Common myeloid progenitor, CD34-positive (primary cell): ENCODE measurements around the gene ABITRAM.
"Not testable (repeated sequence)": the region's sequence is repeated elsewhere in the genome, so short reads cannot be mapped to it uniquely, and the experiment has no call there.

Experiments
- CTCF ChIA-PET: fragments of 350-600 bp; sonication (Branson Sonifier 250); formaldehyde crosslinking; loops from one replicate; lab custom pipeline; 2021; ENCODE audit warnings: antibody characterized with exemption; lab: Charles Lee
- POLR2A ChIA-PET: fragments of 350-600 bp; sonication (Branson Sonifier 250); formaldehyde crosslinking; loops from one replicate; lab custom pipeline; 2021; ENCODE audit warnings: antibody characterized with exemption; lab: Charles Lee
- DNase-seq, 3 donors: peaks; one replicate each; pipeline versions ENCODE4 v3.0.0 to v3.0.0-alpha.2; 2013
- H3K27ac ChIP-seq, 2 experiments: 1 replicate in 1 of 2; 2 replicates in 1 of 2; pipeline ENCODE4 v1.7.0; 2013; ENCODE audit warnings: inconsistent platforms in 2 of 2, low read length in 2 of 2, mild to moderate bottlenecking in 2 of 2, low read depth in 1 of 2, moderate library complexity in 1 of 2; ENCODE audit not compliant: severe bottlenecking in 2 of 2, insufficient read depth in 1 of 2, poor library complexity in 1 of 2
- H3K27me3 ChIP-seq, 5 experiments: replicated peaks in 2 of 5; 1 replicate in 3 of 5; 2 replicates in 2 of 5; pipeline versions ENCODE4 v1.6.1 to v1.7.0; 2013; ENCODE audit warnings: low read length in 4 of 5, mild to moderate bottlenecking in 2 of 5, moderate library complexity in 2 of 5, inconsistent platforms in 1 of 5; ENCODE audit not compliant: insufficient read depth in 5 of 5, control insufficient read depth in 4 of 5
- H3K36me3 ChIP-seq, 4 experiments: 1 replicate in 2 of 4; 2 replicates in 2 of 4; pipeline versions ENCODE4 v1.6.1 to v1.7.0; 2013; ENCODE audit warnings: low read length in 3 of 4, control low read depth in 1 of 4, mild to moderate bottlenecking in 1 of 4; ENCODE audit not compliant: control insufficient read depth in 4 of 4, insufficient read depth in 4 of 4
- H3K4me1 ChIP-seq, 4 experiments: 1 replicate in 3 of 4; 2 replicates in 1 of 4; pipeline versions ENCODE4 v1.6.1 to v1.7.1; 2013; ENCODE audit warnings: low read length in 3 of 4, mild to moderate bottlenecking in 3 of 4, control low read depth in 1 of 4, inconsistent platforms in 1 of 4, moderate library complexity in 1 of 4; ENCODE audit not compliant: control insufficient read depth in 4 of 4, insufficient read depth in 4 of 4; ENCODE audit errors: control extremely low read depth in 1 of 4
- H3K4me3 ChIP-seq, 7 experiments: 1 replicate in 4 of 7; 2 replicates in 3 of 7; pipeline versions ENCODE4 v1.5.1 to v1.7.0; 2013; ENCODE audit warnings: mild to moderate bottlenecking in 7 of 7, low read length in 6 of 7, moderate library complexity in 6 of 7, inconsistent platforms in 2 of 7, low read depth in 2 of 7, control low read depth in 1 of 7; ENCODE audit not compliant: insufficient read depth in 4 of 7, control insufficient read depth in 1 of 7; ENCODE audit errors: extremely low read depth in 1 of 7
- H3K9me3 ChIP-seq, 5 experiments: 1 replicate in 4 of 5; 2 replicates in 1 of 5; pipeline versions ENCODE4 v1.6.1 to v1.7.1; 2013; ENCODE audit warnings: low read length in 4 of 5, mild to moderate bottlenecking in 2 of 5, inconsistent platforms in 1 of 5, low read depth in 1 of 5, moderate library complexity in 1 of 5; ENCODE audit not compliant: control insufficient read depth in 4 of 5, insufficient read depth in 2 of 5; ENCODE audit errors: control extremely low read depth in 1 of 5
- WGBS: methylation state at CpG from one replicate; pipeline ENCODE4 v1.1.5; 2013; ENCODE audit not compliant: insufficient coverage; 5-methylcytosine and 5-hydroxymethylcytosine counted together

The ABITRAM gene

DNA sequence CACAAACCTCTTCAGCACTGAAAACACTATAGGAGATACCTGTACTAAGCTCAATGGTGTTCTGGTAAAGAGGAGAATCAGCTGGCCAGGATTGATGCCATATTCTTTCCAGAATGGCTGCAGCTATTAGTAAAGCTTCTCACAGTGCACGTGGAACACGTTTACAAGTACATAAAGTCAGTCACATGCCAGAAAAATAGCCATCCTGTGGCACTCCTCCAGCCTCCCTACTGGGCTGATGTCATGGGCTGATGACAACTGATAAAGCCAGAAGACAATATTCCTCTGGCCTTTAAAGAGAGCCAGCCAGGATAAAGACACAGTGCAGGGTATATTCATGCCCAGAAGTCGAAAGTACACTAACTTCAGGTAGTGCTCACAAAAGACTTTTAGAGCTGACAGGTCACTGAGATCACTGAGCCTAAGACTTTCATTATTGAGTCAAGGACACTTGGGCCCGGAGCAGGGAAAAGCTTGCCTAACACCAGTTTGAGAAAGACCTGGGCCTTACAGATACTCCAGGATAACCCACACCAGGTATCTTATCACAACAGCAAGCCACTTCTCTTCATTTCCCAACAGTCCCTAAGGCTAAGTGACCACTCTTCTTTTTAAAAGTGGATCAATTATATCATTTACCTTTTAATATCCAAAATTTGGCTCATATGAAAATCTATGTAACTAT lies 29.4 kb downstream of the ABITRAM start:
- Histone ChIP-seq H3K36me3 (peaks cover 0 to 18% (median 0%) of the 10 kb centered on the region in 4 experiments), H3K27ac (no peak overlapping the region), H3K4me1 (no peaks in the 10 kb centered on the region), H3K9me3 (no peaks in the 10 kb centered on the region), H3K4me3 (no peak overlapping the region), H3K27me3 (no peaks in the 10 kb centered on the region)
- ChIA-PET CTCF (interaction anchor here (0.8 to 3.8 kb wide), 2 partner anchors 9 kb away, joined by 3 to 13 read pairs; no protein-coding TSS in a partner anchor), POLR2A (interaction anchor here (1.2 kb wide), 1 partner anchor 9 kb away, joined by 3 read pairs; no protein-coding TSS in a partner anchor)
- DNase-seq: no peak
- 95% methylated on average over 4 of the region's 4 CpGs for WGBS

- ChIA-PET POLR2A (no interaction called here), CTCF (interaction anchor here (0.6 to 2.0 kb wide), 2 partner anchors 14 to 28 kb away, joined by 3 to 10 read pairs; no protein-coding TSS in a partner anchor)
- Histone ChIP-seq H3K9me3 (peaks cover 0 to 6% (median 3%) of the 10 kb centered on the region in 5 experiments), H3K36me3 (peaks cover 0 to 29% (median 1%) of the 10 kb centered on the region in 4 experiments), H3K27ac (no peak overlapping the region), H3K27me3 (no peaks in the 10 kb centered on the region), H3K4me1 (no peaks in the 10 kb centered on the region), H3K4me3 (no peak overlapping the region)
- no peak for DNase-seq
Observed at GRCh38 chr9:108967916-108968315, 33.7 kb downstream of the ABITRAM start.

DNA sequence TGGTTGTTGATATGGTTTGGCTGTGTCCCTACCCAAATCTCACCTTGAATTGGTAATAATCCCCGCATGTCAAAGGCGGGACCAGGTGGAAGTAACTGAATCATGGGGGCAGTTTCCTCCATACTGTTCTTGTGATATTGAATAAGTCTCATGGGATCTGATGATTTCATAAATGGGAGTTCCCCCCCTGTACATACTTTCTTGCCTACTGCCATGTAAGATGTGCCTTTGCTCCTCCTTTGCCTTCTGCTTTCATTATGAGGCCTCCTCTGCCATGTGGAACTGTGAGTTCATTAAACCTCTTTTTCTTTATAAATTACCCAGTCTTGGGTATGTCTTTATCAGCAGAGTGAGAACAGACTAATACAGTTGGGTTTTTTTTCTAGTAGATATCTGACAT lies 37.2 kb downstream of the ABITRAM start:
- POLR2A ChIA-PET: not testable (repeated sequence)
- WGBS: no CpG with 5 or more reads among the region's 2 CpGs
- CTCF ChIA-PET: interaction anchor here (0.9 kb wide), 1 partner anchor 21 kb away, joined by 3 read pairs; no protein-coding TSS in a partner anchor

GRCh38 chr9:108972186-108972585 lies 38.0 kb downstream of the ABITRAM start:
- H3K27ac ChIP-seq: no peak overlapping the region
- 100% methylated on average over 3 of the region's 3 CpGs for WGBS
- peaks cover 0 to 6% (median 3%) of the 10 kb centered on the region in 5 experiments for H3K9me3 ChIP-seq
- POLR2A ChIA-PET: interaction anchor here (1.1 kb wide), 1 partner anchor 9 kb away, joined by 3 read pairs; no protein-coding TSS in a partner anchor
- no peaks in the 10 kb centered on the region for H3K27me3 ChIP-seq
- H3K36me3 ChIP-seq: peaks cover 0 to 13% (median 1%) of the 10 kb centered on the region in 4 experiments
- H3K4me1 ChIP-seq: no peaks in the 10 kb centered on the region
- DNase-seq: no peak
- CTCF ChIA-PET: interaction anchor here (1.0 kb wide), 1 partner anchor 9 kb away, joined by 3 read pairs; no protein-coding TSS in a partner anchor
- no peak overlapping the region for H3K4me3 ChIP-seq

More for the DNA sequence above, 37.2 kb downstream of the ABITRAM start:
- DNase-seq: peak in 1 of 3 donors; percentile 12
- not testable (repeated sequence) for H3K4me1 ChIP-seq, H3K9me3 ChIP-seq, H3K27me3 ChIP-seq, H3K27ac ChIP-seq, H3K4me3 ChIP-seq
- H3K36me3 ChIP-seq: peaks cover 0 to 17% (median 1%) of the 10 kb centered on the region in 4 experiments

DNA sequence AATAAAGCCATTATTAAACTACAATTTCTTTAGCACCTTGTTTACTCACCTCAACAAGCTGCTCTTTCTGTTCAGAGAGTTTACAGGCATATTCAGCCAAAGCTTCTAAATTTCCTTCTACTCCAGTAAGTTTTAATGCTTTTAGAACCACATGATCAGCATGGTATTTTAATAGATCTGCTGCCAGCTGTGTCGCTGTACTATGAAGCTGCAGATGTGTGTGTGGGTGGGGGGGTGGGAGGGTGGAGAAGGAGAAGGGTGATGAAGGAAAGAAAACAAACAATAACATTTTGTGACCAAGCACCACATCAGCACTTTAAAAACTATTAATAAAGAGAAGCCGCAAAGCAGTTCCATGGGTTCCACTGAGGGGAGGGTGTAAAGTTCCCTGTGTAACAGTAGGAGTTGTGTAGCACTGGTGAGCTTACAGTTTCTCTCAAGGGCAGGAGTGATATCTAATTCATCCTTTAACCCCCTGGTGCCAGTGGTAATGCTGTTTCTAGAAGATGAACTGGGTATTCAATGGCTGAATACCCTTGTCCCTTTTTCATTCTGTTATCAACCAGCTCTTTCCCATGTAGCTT lies 38.5 kb downstream of the ABITRAM start:
- Histone ChIP-seq H3K9me3 (peaks cover 0 to 6% (median 3%) of the 10 kb centered on the region in 5 experiments), H3K36me3 (peaks cover 0 to 13% (median 1%) of the 10 kb centered on the region in 4 experiments), H3K4me1 (no peaks in the 10 kb centered on the region), H3K27me3 (no peaks in the 10 kb centered on the region), H3K4me3 (no peak overlapping the region), H3K27ac (no peak overlapping the region)
- ChIA-PET CTCF (interaction anchor here (1.0 kb wide), 1 partner anchor 10 kb away, joined by 3 read pairs; no protein-coding TSS in a partner anchor), POLR2A (interaction anchor here (1.1 kb wide), 1 partner anchor 9 kb away, joined by 3 read pairs; no protein-coding TSS in a partner anchor)
- DNase-seq: no peak
- WGBS: no CpG with 5 or more reads among the region's 2 CpGs

GRCh38 chr9:108973895-108974294 lies 39.7 kb downstream of the ABITRAM start:
- no peak overlapping the region for H3K4me3 ChIP-seq
- 100% methylated on average over 2 of the region's 5 CpGs for WGBS
- ChIA-PET CTCF (interaction anchor here (0.6 to 1.4 kb wide), 2 partner anchors 20 to 1317 kb away, joined by 3 read pairs; no protein-coding TSS in a partner anchor), POLR2A (no interaction called here)
- H3K27ac ChIP-seq: no peak overlapping the region
- H3K9me3 ChIP-seq: peaks cover 0 to 6% (median 3%) of the 10 kb centered on the region in 5 experiments
- no peak for DNase-seq
- no peaks in the 10 kb centered on the region for H3K27me3 ChIP-seq
- H3K4me1 ChIP-seq: peaks cover 0 to 3% (median under 1%) of the 10 kb centered on the region in 4 experiments
- H3K36me3 ChIP-seq: peaks cover 0 to 16% (median 1%) of the 10 kb centered on the region in 4 experiments
